SJCRH30 (cell line): Measurements from ENCODE around the gene LAMC1. TPM values are rescaled to one million over a fixed set of nuclear protein-coding genes. Genes with fewer than 3 reads are reported as not detected.
A peak's percentile ranks its signal among the peaks of the same experiment; 100 is the strongest.

Source experiments
- DNase-seq, 2 experiments: peaks; one replicate each; pipeline ENCODE4 v3.0.0-alpha.2; 2015 to 2020
- H3K27ac ChIP-seq: fragments of 250-450 bp; sonication (Bioruptor Pico); 2 replicates; pipeline ENCODE4 v1.5.1; 2020; ENCODE audit warnings: mild to moderate bottlenecking, moderate library complexity
- H3K27me3 ChIP-seq: fragments of 250-450 bp; sonication (Bioruptor Pico); 2 replicates; pipeline ENCODE4 v1.5.1; 2020; ENCODE audit warnings: mild to moderate bottlenecking, moderate library complexity
- H3K36me3 ChIP-seq: fragments of 250-450 bp; sonication (Bioruptor Pico); 2 replicates; pipeline ENCODE4 v1.5.1; 2020; ENCODE audit warnings: mild to moderate bottlenecking, moderate library complexity
- H3K4me1 ChIP-seq: fragments of 250-450 bp; sonication (Bioruptor Pico); 2 replicates; pipeline ENCODE4 v1.5.1; 2020; ENCODE audit warnings: mild to moderate bottlenecking, moderate library complexity
- H3K4me3 ChIP-seq: fragments of 250-450 bp; sonication (Bioruptor Pico); 2 replicates; pipeline ENCODE4 v1.5.1; 2020; ENCODE audit warnings: mild to moderate bottlenecking, moderate library complexity
- H3K9me3 ChIP-seq: fragments of 250-450 bp; sonication (Bioruptor Pico); replicated peaks from 2 replicates; pipeline ENCODE4 v1.5.1; 2020; ENCODE audit warnings: mild to moderate bottlenecking, moderate library complexity
- total RNA-seq: library from RNA; depleted of rRNA; stranded (reverse); fragments of >200 nt; shearing (Covaris generic); gene quantifications from 2 replicates; pipeline ENCODE4 v1.2.3, GENCODE V29; 2014

Gene LAMC1
- total RNA-seq, 1 experiment from 2014 or later = 122 TPM

DNA sequence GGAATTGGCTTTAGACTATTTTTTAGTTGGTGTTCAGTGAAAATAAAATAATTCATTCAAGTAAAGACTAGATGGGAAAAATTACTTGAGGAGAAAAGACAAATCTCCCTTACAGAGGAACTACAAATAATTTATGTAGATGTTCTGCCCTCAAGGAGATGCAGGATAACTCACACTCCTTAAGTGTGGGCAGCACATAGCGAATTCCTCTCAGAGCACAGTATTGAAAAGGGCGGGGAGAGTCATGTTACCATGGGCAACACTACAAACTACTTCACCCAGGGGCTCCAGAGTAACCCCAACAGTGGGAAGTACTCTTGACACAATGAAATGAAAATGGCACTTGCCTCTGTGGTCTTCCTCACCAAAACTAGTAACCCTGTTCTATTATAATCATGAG, 142.2 kb downstream of the LAMC1 start:
- H3K27ac ChIP-seq = no peak overlapping the region
- no peak overlapping the region for H3K4me3 ChIP-seq
- H3K9me3 ChIP-seq = no peaks in the 10 kb centered on the region
- no peak for DNase-seq
- peaks cover 9% of the 10 kb centered on the region for H3K4me1 ChIP-seq
- H3K36me3 ChIP-seq = no peaks in the 10 kb centered on the region
- H3K27me3 ChIP-seq = no peaks in the 10 kb centered on the region

DNA sequence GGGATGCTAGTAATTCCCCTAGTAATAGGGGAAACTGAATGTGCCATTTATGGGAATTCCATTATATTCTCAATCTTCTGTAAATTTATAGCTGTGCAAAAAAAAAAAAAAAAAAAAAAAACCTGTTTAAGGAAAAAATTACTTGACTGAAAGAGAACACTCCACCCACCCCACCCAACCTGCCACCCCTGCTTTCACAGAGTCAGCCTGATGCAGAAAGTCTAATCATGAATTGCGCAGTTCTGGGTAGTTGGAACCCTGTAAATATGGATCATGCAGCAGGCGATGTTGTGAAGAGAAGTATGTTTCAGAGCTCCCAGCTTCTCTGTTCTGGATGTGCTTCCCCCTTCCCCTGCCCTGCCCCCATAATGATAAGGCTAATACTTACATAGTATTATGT, 143.2 kb downstream of the LAMC1 start:
- DNase-seq = no peak
- H3K4me1 ChIP-seq = peaks cover 9% of the 10 kb centered on the region
- no peaks in the 10 kb centered on the region for H3K36me3 ChIP-seq
- no peak overlapping the region for H3K27ac ChIP-seq
- H3K4me3 ChIP-seq = no peak overlapping the region
- no peaks in the 10 kb centered on the region for H3K27me3 ChIP-seq
- no peaks in the 10 kb centered on the region for H3K9me3 ChIP-seq

DNA sequence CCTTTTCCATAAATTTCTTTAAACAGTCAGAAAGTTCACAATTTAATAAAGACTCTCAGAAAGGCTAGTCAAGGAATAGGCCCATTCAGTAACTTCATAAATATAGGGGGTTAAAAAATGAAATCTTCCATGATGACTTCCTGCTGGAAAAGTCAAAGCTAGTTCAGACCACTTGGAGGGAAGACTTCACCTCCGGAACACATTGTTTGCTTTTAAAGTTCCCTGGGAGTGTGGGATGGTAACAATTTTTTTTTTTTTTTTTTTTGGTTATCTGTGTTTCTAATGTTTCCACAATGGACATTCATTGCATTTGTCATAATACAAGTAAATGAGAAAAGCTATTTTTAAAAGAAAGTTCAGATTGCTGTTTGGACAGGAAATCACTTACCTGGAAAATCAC, 144.5 kb downstream of the LAMC1 start:
- no peaks in the 10 kb centered on the region for H3K36me3 ChIP-seq
- no peak for DNase-seq
- H3K9me3 ChIP-seq = no peaks in the 10 kb centered on the region
- H3K27me3 ChIP-seq = no peaks in the 10 kb centered on the region
- no peak overlapping the region for H3K27ac ChIP-seq
- peaks cover 9% of the 10 kb centered on the region for H3K4me1 ChIP-seq
- H3K4me3 ChIP-seq = no peak overlapping the region

DNA sequence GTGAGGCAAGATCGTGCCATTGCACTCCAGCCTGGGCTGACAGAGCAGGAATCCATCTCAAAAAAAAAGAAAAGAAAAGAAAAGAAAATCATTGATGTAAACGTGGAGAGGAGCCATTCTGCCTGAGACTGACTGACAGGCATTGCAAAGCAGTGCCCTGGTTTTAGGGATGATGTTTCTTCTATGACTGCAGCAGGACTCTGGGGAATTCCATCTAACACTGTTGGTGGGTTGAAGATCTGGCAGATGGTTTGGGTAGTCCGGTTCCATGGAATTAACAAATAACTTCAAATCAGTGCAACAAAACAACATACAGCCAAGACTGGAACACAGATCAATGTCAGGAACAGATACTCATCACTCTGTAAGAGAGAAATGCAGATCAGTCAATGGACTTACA, 145.1 kb downstream of the LAMC1 start:
- no peaks in the 10 kb centered on the region for H3K36me3 ChIP-seq
- H3K4me1 ChIP-seq = peaks cover 6% of the 10 kb centered on the region
- H3K4me3 ChIP-seq = no peak overlapping the region
- no peak for DNase-seq
- no peak overlapping the region for H3K27ac ChIP-seq
- no peaks in the 10 kb centered on the region for H3K9me3 ChIP-seq
- no peaks in the 10 kb centered on the region for H3K27me3 ChIP-seq

DNA sequence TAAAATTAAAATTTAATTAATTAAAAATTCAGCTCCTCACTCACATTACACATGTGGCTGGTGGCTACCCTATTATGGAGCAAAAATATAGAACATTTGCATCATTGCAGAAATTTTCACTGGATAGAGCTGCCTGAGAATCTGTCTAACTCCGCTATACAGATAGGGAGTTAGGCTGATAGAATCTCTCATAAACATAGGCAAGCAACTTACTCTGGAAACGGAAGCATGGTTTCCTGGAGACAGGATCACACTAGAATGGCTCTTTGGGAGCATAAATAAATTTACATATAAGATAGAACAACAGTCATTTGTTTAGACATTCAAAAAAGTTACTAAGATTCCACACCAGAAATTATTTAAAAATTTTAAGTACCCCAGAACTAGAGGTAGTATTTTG, 150.6 kb downstream of the LAMC1 start:
- Histone ChIP-seq H3K27me3 (no peaks in the 10 kb centered on the region), H3K27ac (no peak overlapping the region), H3K9me3 (no peaks in the 10 kb centered on the region), H3K4me1 (no peaks in the 10 kb centered on the region), H3K36me3 (no peaks in the 10 kb centered on the region), H3K4me3 (no peak overlapping the region)
- no peak for DNase-seq

DNA sequence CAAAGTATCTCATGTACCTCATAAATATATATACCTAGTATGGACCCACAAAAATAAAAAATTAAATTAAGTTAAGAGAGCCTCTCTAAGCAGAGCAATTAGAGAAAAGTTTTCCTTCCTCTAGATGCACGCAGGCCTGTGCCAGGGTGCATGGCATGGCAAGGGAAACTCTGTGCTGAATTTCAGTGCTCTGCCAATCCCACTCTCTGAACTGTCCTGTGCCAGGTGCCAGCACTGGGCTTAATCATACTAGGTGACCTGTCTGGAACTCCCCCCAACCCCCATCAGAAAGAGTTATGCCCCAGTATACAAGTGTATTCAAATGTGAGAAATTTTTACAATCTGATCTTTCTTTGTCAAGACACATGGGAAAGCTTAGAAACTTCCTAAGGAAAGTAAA, 152.4 kb downstream of the LAMC1 start:
- DNase-seq = no peak
- Histone ChIP-seq H3K4me3 (no peak overlapping the region), H3K27me3 (no peaks in the 10 kb centered on the region), H3K4me1 (peaks cover 8% of the 10 kb centered on the region; the same call in 1 of the 2 replicates), H3K27ac (no peak overlapping the region), H3K9me3 (no peaks in the 10 kb centered on the region), H3K36me3 (no peaks in the 10 kb centered on the region)

DNA sequence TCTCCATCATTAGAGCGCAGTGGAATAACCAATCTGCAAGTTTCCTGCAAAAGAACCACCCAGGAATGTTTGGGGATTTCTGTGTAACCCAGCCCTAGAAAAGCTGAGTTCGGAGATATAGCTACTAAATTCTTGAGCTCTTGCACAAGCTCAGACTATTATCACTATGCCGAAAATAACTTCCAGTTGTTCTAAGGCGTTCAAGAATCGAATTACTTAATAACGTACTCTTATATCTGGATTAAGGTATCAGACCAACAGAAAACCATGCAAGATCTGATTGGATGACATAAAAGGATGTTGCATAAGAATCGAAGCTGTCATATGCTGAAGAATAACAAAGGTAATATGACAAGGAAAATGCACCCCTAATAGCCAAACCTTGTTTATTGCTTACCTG, 155.3 kb downstream of the LAMC1 start:
- no peak for DNase-seq
- no peaks in the 10 kb centered on the region for H3K27me3 ChIP-seq
- no peaks in the 10 kb centered on the region for H3K9me3 ChIP-seq
- H3K4me1 ChIP-seq = peaks cover 14% of the 10 kb centered on the region; the same call in 1 of the 2 replicates
- no peaks in the 10 kb centered on the region for H3K36me3 ChIP-seq
- H3K4me3 ChIP-seq = no peak overlapping the region
- no peak overlapping the region for H3K27ac ChIP-seq

DNA sequence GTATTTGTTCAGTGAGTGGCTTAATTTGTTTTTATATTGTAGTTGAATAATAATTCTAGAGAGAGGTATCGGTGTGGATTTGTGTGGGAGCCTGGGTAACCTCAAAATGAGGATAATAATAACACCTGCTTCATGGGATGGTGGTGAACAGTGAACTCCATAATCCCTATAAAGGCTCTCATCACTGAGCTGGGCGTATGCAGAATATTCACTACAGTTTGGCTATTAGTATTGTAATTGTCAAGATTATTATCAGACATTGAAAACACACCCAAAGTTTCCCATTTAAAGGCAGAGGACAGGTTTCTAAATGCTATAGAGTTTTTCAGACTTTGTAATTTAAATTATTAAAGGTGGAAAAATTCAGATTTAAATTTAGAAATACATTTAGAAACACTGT, 155.8 kb downstream of the LAMC1 start:
- DNase-seq = no peak
- no peaks in the 10 kb centered on the region for H3K9me3 ChIP-seq
- H3K27me3 ChIP-seq = no peaks in the 10 kb centered on the region
- H3K4me3 ChIP-seq = no peak overlapping the region
- no peak overlapping the region for H3K27ac ChIP-seq
- peaks cover 14% of the 10 kb centered on the region; the same call in 1 of the 2 replicates for H3K4me1 ChIP-seq
- no peaks in the 10 kb centered on the region for H3K36me3 ChIP-seq

DNA sequence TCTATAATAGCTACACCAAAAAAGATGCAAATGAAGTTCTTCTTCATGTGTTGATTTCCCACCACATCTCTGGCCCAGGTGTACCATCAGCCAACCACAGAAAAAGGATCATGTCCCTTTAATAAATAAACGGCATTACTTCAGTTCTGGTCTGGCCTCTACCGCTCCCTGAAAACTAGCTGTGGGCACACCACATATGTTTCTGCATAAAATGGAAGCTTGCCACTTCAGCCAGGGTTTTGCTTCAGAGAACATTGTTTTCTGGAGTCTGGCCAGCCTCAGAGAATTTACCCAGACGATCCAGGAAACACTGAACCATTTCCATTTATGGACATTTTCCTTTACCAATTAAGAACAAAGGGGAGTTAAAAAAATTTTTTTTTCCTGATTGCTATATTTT, 157.0 kb downstream of the LAMC1 start:
- Histone ChIP-seq H3K36me3 (no peaks in the 10 kb centered on the region), H3K4me3 (peak overlapping the region; percentile 11), H3K4me1 (peaks cover 14% of the 10 kb centered on the region; the same call in 1 of the 2 replicates), H3K27ac (peak overlapping the region; percentile 70), H3K9me3 (no peaks in the 10 kb centered on the region), H3K27me3 (no peaks in the 10 kb centered on the region)
- DNase-seq = peak; percentile 61 to 69

DNA sequence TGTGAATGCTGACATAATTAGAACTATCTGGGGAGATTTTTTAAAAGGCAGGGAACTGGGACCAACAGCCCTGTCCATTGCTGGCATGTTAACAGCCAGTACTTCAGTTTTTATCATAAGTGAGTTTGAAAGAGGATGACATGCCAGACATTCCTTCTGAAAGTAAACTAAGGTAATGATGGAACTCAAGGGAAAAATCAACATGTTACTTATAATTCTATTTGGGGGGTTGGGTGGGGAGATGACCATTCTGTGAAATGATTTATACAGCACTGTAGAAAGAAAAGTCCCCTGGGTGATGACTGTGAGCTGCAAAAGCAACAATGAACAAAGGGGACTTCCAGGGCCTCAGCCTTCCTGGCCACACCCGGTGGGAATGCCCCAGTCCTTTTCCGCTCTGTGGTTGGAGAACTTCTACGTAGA, 157.4 kb downstream of the LAMC1 start:
- Histone ChIP-seq H3K4me3 (peak overlapping the region; percentile 11), H3K4me1 (peaks cover 14% of the 10 kb centered on the region; the same call in 1 of the 2 replicates), H3K27ac (peak overlapping the region; percentile 70), H3K36me3 (no peaks in the 10 kb centered on the region), H3K27me3 (no peaks in the 10 kb centered on the region), H3K9me3 (no peaks in the 10 kb centered on the region)
- DNase-seq = peak; percentile 75 to 76

DNA sequence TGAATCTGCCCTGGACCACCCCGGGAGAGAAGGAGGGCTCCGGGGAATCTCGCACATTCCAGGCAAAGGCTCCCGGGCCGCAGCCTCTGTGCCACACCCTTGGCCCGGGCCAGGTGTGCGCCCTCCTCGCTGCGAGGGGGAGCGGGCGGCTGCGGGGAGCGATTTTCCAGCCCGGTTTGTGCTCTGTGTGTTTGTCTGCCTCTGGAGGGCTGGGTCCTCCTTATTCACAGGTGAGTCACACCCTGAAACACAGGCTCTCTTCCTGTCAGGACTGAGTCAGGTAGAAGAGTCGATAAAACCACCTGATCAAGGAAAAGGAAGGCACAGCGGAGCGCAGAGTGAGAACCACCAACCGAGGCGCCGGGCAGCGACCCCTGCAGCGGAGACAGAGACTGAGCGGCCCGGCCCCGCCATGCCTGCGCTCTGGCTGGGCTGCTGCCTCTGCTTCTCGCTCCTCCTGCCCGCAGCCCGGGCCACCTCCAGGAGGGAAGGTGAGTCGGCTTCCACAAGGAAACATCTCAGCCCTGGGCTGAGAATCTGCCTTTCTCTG, 162.8 kb downstream of the LAMC1 start, which contains the start of gene LAMC2:
TSS of gene LAMC2 (plus strand) at position 324 of the 550 bp plus-strand sequence. CDS start at position 413, 89 bp downstream.
- Histone ChIP-seq H3K4me1 (peaks cover 9% of the 10 kb centered on the region), H3K9me3 (no peaks in the 10 kb centered on the region), H3K27ac (no peak within 1 kb of the TSS), H3K36me3 (no peaks in the 10 kb centered on the region), H3K27me3 (no peaks in the 10 kb centered on the region), H3K4me3 (no peak within 1 kb of the TSS)
- DNase-seq = no peak

DNA sequence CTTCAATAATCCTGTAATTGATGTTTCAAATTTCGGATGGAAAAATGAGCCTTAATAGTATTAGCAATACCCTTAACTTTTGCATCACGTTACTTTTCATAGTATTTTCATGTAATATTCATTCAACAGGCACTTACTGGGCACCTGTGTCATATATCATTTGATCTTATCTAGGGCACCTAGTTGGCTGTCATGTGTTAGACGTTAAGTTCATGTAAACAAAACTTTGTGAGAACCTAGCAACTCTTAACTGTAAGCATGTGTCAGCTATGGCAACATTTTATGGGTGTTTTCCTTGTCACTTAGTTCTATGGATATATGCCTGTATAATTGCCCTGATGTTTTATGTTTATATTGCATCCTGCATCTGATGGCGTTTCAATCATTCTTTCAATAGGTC, 163.6 kb downstream of the LAMC1 start:
- Histone ChIP-seq H3K27me3 (no peaks in the 10 kb centered on the region), H3K9me3 (no peaks in the 10 kb centered on the region), H3K36me3 (no peaks in the 10 kb centered on the region), H3K27ac (no peak overlapping the region), H3K4me3 (no peak overlapping the region), H3K4me1 (peaks cover 14% of the 10 kb centered on the region)
- DNase-seq = no peak

DNA sequence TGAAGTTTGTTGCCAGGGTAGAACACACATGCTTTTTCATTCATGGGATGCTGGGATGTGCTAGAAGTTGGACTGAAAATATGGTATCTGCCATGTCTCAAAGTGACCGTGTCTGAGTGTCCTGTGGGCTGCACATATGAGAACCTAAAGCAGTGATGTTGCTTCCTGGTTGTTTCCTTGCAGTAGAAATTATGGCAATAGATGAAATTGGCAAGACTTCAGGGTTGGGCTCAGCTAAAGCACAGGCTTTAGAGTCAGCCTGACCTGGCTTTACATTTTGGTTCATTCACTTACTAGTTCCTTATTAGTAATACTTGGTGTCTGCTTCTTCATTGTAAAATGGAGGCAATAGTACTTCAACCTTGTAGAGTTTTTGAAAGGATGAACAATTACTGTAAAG, 165.0 kb downstream of the LAMC1 start:
- Histone ChIP-seq H3K27ac (no peak overlapping the region), H3K36me3 (no peaks in the 10 kb centered on the region), H3K9me3 (no peaks in the 10 kb centered on the region), H3K4me3 (no peak overlapping the region), H3K27me3 (no peaks in the 10 kb centered on the region), H3K4me1 (peaks cover 28% of the 10 kb centered on the region)
- no peak for DNase-seq

DNA sequence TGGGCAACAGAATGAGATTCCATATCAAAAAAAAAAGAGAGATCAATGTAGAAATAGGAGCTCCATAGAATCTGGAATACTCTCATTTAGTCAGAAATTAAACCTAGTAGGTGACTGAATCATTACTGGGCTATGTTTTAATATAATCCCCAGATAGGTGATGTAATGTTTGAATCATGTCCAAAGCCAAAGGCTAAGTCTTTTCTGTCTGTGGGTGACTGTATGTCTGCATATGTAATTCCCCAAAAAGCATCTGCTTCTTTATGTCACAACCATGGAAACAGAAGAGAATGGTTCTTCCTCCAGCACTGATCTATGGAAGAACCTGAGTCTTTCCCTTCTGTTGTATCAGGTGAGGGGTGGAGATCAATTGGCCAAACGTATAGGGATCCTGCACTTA, 168.6 kb downstream of the LAMC1 start:
- Histone ChIP-seq H3K36me3 (no peaks in the 10 kb centered on the region), H3K27ac (peak overlapping the region; percentile 94), H3K4me3 (no peak overlapping the region), H3K4me1 (peaks cover 54% of the 10 kb centered on the region), H3K9me3 (no peaks in the 10 kb centered on the region), H3K27me3 (no peaks in the 10 kb centered on the region)
- DNase-seq = peak; percentile 34 to 86

DNA sequence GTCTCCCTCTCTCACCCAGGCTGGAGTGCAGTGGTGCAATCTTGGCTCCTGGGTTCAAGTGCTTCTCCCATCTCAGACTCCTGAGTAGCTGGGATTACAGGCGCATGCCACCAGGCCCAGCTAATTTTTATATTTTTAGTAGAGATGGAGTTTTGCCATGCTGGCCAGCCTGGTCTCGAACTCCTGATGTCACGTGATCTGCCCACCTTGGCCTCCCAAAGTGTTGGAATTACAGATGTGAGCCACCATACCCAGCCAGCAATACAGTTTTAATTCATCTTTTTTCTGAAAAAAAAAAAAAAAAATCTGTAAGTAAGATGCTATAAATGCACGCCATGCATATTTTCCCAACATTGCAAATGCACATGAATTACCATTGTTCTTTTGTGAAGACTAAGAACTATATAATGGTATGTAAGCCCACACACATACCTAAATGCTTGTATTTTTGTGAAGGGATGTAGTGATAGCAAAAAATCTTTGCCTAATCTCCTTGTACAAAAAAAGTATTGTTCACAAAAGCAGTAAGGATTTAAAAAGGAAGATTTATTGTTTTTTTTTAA, 170.8 kb downstream of the LAMC1 start:
- H3K9me3 ChIP-seq = no peaks in the 10 kb centered on the region
- H3K4me3 ChIP-seq = no peak overlapping the region
- peaks cover 54% of the 10 kb centered on the region for H3K4me1 ChIP-seq
- no peak for DNase-seq
- peak overlapping the region; percentile 94 for H3K27ac ChIP-seq
- no peaks in the 10 kb centered on the region for H3K36me3 ChIP-seq
- no peaks in the 10 kb centered on the region for H3K27me3 ChIP-seq
